ENCODE data around the gene CST8. TPM values are rescaled to one million over a fixed set of nuclear protein-coding genes. Genes with fewer than 3 reads are reported as not detected.

Gene CST8
- total and polyA plus RNA-seq, 2 of the 4 experiments (the other 2 are of a cell fraction): not detected

GRCh38 chr20:23501926-23502325, 11.0 kb downstream of the CST8 start:
- H3K4me2 ChIP-seq (ENCODE audit: low read depth, low read length): no peak overlapping the region
- no peak overlapping the region for H3K14ac ChIP-seq (replicated peaks; ENCODE audit: low read depth, low read length)
- H3K79me1 ChIP-seq (ENCODE audit: low read depth in 1 of 2, low read length in 2 of 2): no peaks in the 10 kb centered on the region
- no peak for ATAC-seq (ENCODE audit: low read depth)
- H4K8ac ChIP-seq (ENCODE audit: low read depth in 2 of 2, low read length in 2 of 2): no peak overlapping the region
- no peak overlapping the region for H3K9ac ChIP-seq (ENCODE audit: low read depth, low read length)
- no peak overlapping the region for H4K91ac ChIP-seq (ENCODE audit: insufficient read depth, low read depth, low read length)
- H2BK5ac ChIP-seq (ENCODE audit: low read depth, low read length, poor library complexity, severe bottlenecking): no peak overlapping the region
- DNase-seq: no peak
- 60% methylated on average over 1 of the region's 4 CpGs; no CpG with 5 or more reads in 1 of the 2 experiments for WGBS, 2 experiments (ENCODE audit: extremely low coverage in 2 of 2, insufficient read length in 1 of 2)
- no peak overlapping the region for H3K4me3 ChIP-seq (ENCODE audit: insufficient read depth, low read depth, low read length)
- H2AK5ac ChIP-seq (ENCODE audit: low read depth, low read length): no peak overlapping the region
- H3K18ac ChIP-seq (ENCODE audit: low read depth, low read length): no peak overlapping the region
- H2BK120ac ChIP-seq (ENCODE audit: low read depth, low read length): no peak overlapping the region
- peaks cover 3% of the 10 kb centered on the region for H3K27me3 ChIP-seq (ENCODE audit: control insufficient read depth, insufficient read depth, low read length)
- no peaks in the 10 kb centered on the region for H3K36me3 ChIP-seq (ENCODE audit: control insufficient read depth, insufficient read depth, low read length)
- TF ChIP-seq FOS (IDR thresholded peaks at IDR 0.05; ENCODE audit: low read depth, low read length): no peak
- TF ChIP-seq POLR2A (IDR thresholded peaks at IDR 0.05; ENCODE audit: low read depth, low read length): no peak
- no peak for TF ChIP-seq USF2 (IDR thresholded peaks at IDR 0.05; ENCODE audit: low read depth, low read length)
- TF ChIP-seq MAFK (IDR thresholded peaks at IDR 0.05; ENCODE audit: low read depth, low read length): no peak
- TF ChIP-seq MAZ (IDR thresholded peaks at IDR 0.05; ENCODE audit: borderline replicate concordance, low read depth, low read length): no peak
- no peak for TF ChIP-seq CEBPB (IDR thresholded peaks at IDR 0.05; ENCODE audit: low read depth, low read length)
- no peak for TF ChIP-seq NFE2L2 (IDR thresholded peaks at IDR 0.05; ENCODE audit: low read depth, low read length)
- no peak for TF ChIP-seq CTCF (conservative IDR thresholded peaks at IDR 0.05; ENCODE audit: low read depth, low read length)
- TF ChIP-seq SMC3 (IDR thresholded peaks at IDR 0.05; ENCODE audit: low read depth, low read length): no peak
- no peak for TF ChIP-seq BHLHE40 (IDR thresholded peaks at IDR 0.05; ENCODE audit: low read depth, low read length)
- no peak for TF ChIP-seq RFX5 (IDR thresholded peaks at IDR 0.05; ENCODE audit: low read depth, low read length)
- TF ChIP-seq RAD21 (IDR thresholded peaks at IDR 0.05; ENCODE audit: low read length): no peak
- TF ChIP-seq ELK1 (IDR thresholded peaks at IDR 0.05; ENCODE audit: borderline replicate concordance, low read depth, low read length): no peak
- TF ChIP-seq RCOR1 (IDR thresholded peaks at IDR 0.05; ENCODE audit: insufficient replicate concordance, low read length): no peak
- no peak for TF ChIP-seq MXI1 (IDR thresholded peaks at IDR 0.05; ENCODE audit: borderline replicate concordance, low read depth, low read length)
- TF ChIP-seq CHD1 (IDR thresholded peaks at IDR 0.05; ENCODE audit: low read depth, low read length): no peak
- no peak overlapping the region for H3K4ac ChIP-seq (ENCODE audit: low read depth, low read length)
- no peaks in the 10 kb centered on the region for H3K4me1 ChIP-seq (ENCODE audit: control insufficient read depth, insufficient read depth, low read length)
- intact Hi-C loops (cut with micrococcal nuclease) (no loop called here), in situ Hi-C loops (cut with MboI; ENCODE audit: low sequenced_read_pairs) (no loop called here), dilution Hi-C loops (cut with HindIII; ENCODE audit: low sequenced_read_pairs, unreplicated experiment) (no loop called here)
- H4K5ac ChIP-seq (ENCODE audit: low read depth, low read length): no peak overlapping the region
- H4K20me1 ChIP-seq (ENCODE audit: insufficient read depth, low read length): no peaks in the 10 kb centered on the region
- no peak overlapping the region for H2BK15ac ChIP-seq (ENCODE audit: low read depth, low read length)
- H3K56ac ChIP-seq (ENCODE audit: extremely low read depth, insufficient read depth, low read length): no peak overlapping the region
- no peaks in the 10 kb centered on the region for H3K9me3 ChIP-seq (ENCODE audit: control insufficient read depth, insufficient read depth, low read length)
- no peak overlapping the region for H2AFZ ChIP-seq (replicated peaks; ENCODE audit: low read length, poor library complexity)
- POLR2A ChIA-PET (ENCODE audit: unreplicated experiment): no interaction called here
- no peak overlapping the region for H2BK20ac ChIP-seq (ENCODE audit: low read depth, low read length)
- no peaks in the 10 kb centered on the region for H3K9me1 ChIP-seq (ENCODE audit: insufficient read depth, low read length)
- H2AK9ac ChIP-seq (replicated peaks; ENCODE audit: low read depth, low read length, poor library complexity): no peak overlapping the region
- CTCF ChIA-PET: no interaction called here
- no peak overlapping the region for H3K23ac ChIP-seq (ENCODE audit: low read depth, low read length)
- no TSS peak for BruUV-seq (replicated peaks)
- no peak overlapping the region for H3K27ac ChIP-seq (ENCODE audit: insufficient read depth, low read length)
